Occipital lobe (tissue), 2 donors: ENCODE measurements around the gene USP31. TPM values are rescaled to one million over a fixed set of nuclear protein-coding genes. Genes with fewer than 3 reads are reported as not detected.

Experiments used
- DNase-seq: peaks from one replicate; lab custom pipeline; 2025; lab: John Stamatoyannopoulos, UW
- total RNA-seq: library from RNA; depleted of rRNA; stranded (reverse); fragments of >200 nt; gene quantifications from one replicate; pipeline ENCODE4 v1.2.3, GENCODE V29; 2014

The USP31 gene
- total RNA-seq, 1 donor from 2014 or later = 25.4 TPM

GRCh38 chr16:23024044-23024443 lies 125.2 kb downstream of the USP31 start:
- no peak for DNase-seq

GRCh38 chr16:23020084-23020483 lies 129.2 kb downstream of the USP31 start:
- no peak for DNase-seq

GRCh38 chr16:23016368-23016767 lies 132.9 kb downstream of the USP31 start:
- no peak for DNase-seq

- no peak for DNase-seq
Observed at GRCh38 chr16:23015580-23015979, 133.7 kb downstream of the USP31 start.

GRCh38 chr16:23014592-23014991 lies 134.7 kb downstream of the USP31 start:
- no peak for DNase-seq

Other genes starting within 250 kb of the USP31 start
- 0.31 TPM for gene SCNN1G, start 33.3 kb upstream of the USP31 start, total RNA-seq
- not detected for gene SCNN1B, start 152.8 kb upstream of the USP31 start, total RNA-seq